Liver (tissue), 9 donors: Measurements from ENCODE around the gene NKD1. TPM values are rescaled to one million over a fixed set of nuclear protein-coding genes. Genes with fewer than 3 reads are reported as not detected.
"Not testable (repeated sequence)": the region's sequence is repeated elsewhere in the genome, so short reads cannot be mapped to it uniquely, and the experiment has no call there.

ENCODE experiments used
- DNase-seq: peaks from one replicate; pipeline ENCODE4 v3.0.0-alpha.2; 2017; ENCODE audit warnings: low spot score
- H3K27ac ChIP-seq, 2 donors: one replicate each; pipeline ENCODE4 v1.7.0; 2013; ENCODE audit warnings: inconsistent platforms in 2 of 2, low read length in 2 of 2, control low read depth in 1 of 2, low read depth in 1 of 2, mild to moderate bottlenecking in 1 of 2
- H3K27me3 ChIP-seq, 4 donors: one replicate each; pipeline versions ENCODE4 v1.6.1 to v1.7.0; 2013; ENCODE audit warnings: low read length in 3 of 4, inconsistent platforms in 1 of 4, mild to moderate bottlenecking in 1 of 4, moderate library complexity in 1 of 4; ENCODE audit not compliant: control insufficient read depth in 4 of 4, insufficient read depth in 4 of 4
- H3K36me3 ChIP-seq, 4 donors: one replicate each; pipeline versions ENCODE4 v1.6.1 to v1.7.0; 2013; ENCODE audit warnings: low read length in 3 of 4, mild to moderate bottlenecking in 3 of 4, low read depth in 1 of 4, moderate library complexity in 1 of 4; ENCODE audit not compliant: control insufficient read depth in 4 of 4, insufficient read depth in 3 of 4
- H3K4me1 ChIP-seq, 4 donors: one replicate each; pipeline versions ENCODE4 v1.6.1 to v1.7.0; 2013; ENCODE audit warnings: low read length in 3 of 4, mild to moderate bottlenecking in 3 of 4, moderate library complexity in 1 of 4; ENCODE audit not compliant: control insufficient read depth in 4 of 4, insufficient read depth in 4 of 4
- H3K4me3 ChIP-seq, 3 donors: one replicate each; pipeline versions ENCODE4 v1.6.1 to v1.7.0; 2013; ENCODE audit warnings: low read length in 3 of 3, control low read depth in 1 of 3, low read depth in 1 of 3, mild to moderate bottlenecking in 1 of 3
- H3K9ac ChIP-seq, 2 donors: one replicate each; pipeline ENCODE4 v1.7.0; 2013; ENCODE audit warnings: low read length in 2 of 2, mild to moderate bottlenecking in 2 of 2, moderate library complexity in 2 of 2, control low read depth in 1 of 2, low read depth in 1 of 2
- H3K9me3 ChIP-seq, 4 donors: one replicate each; pipeline versions ENCODE4 v1.6.1 to v1.7.0; 2013; ENCODE audit warnings: low read length in 3 of 4; ENCODE audit not compliant: control insufficient read depth in 4 of 4
- FOXA1 ChIP-seq: IDR thresholded peaks from 2 replicates; pipeline ENCODE4 v1.6.1; 2016; ENCODE audit warnings: antibody characterized with exemption
- FOXA2 ChIP-seq: IDR thresholded peaks from 2 replicates; pipeline ENCODE4 v1.6.1; 2016; ENCODE audit warnings: antibody characterized with exemption
- HNF4A ChIP-seq, 2 donors: conservative IDR thresholded peaks; 2 replicates each; pipeline ENCODE4 v1.6.1; 2016; ENCODE audit warnings: antibody characterized with exemption in 2 of 2, mild to moderate bottlenecking in 2 of 2
- HNF4G ChIP-seq: IDR thresholded peaks from 2 replicates; pipeline ENCODE4 v1.6.1; 2016; ENCODE audit warnings: antibody characterized with exemption
- JUND ChIP-seq, 2 donors: IDR thresholded peaks; 2 replicates each; pipeline ENCODE4 v1.6.1; 2016; ENCODE audit warnings: antibody characterized with exemption in 2 of 2
- NR2F2 ChIP-seq: IDR thresholded peaks from 2 replicates; pipeline ENCODE4 v1.6.1; 2016; ENCODE audit warnings: antibody characterized with exemption
- SP1 ChIP-seq: IDR thresholded peaks from 2 replicates; pipeline ENCODE4 v1.6.1; 2018; ENCODE audit warnings: antibody characterized with exemption, mild to moderate bottlenecking
- TAF1 ChIP-seq: conservative IDR thresholded peaks from 2 replicates; pipeline ENCODE4 v1.6.1; 2016; ENCODE audit warnings: antibody characterized with exemption, mild to moderate bottlenecking
- YY1 ChIP-seq: IDR thresholded peaks from 2 replicates; pipeline ENCODE4 v1.6.1; 2016; ENCODE audit warnings: antibody characterized with exemption, mild to moderate bottlenecking
- WGBS: extraction: QIAGEN DNeasy Blood & Tissue Kit; methylation state at CpG from one replicate; pipeline ENCODE4 v1.1.7; 2013; 5-methylcytosine and 5-hydroxymethylcytosine counted together
- polyA plus RNA-seq, 2 donors: library from polyadenylated mRNA; stranded (reverse) in 1 of 2; unstranded in 1 of 2; fragments of 200-250 nt in 1 of 2; fragments of >200 nt in 1 of 2; fragmentation: Nextera tagmentation in 1 of 2; extraction: Ambion mirVana in 1 of 2; gene quantifications; one replicate each; pipeline versions ENCODE4 v1.2.1 to v1.2.3, GENCODE V29; 2013 to 2015
- total RNA-seq, 2 donors: library from RNA; depleted of rRNA; stranded (reverse); fragments of >200 nt; gene quantifications; one replicate each; pipeline ENCODE4 v1.2.3, GENCODE V29; 2014
- TF ChIP-seq, protein P1 (sequence below): IDR thresholded peaks from 2 replicates; pipeline ENCODE4 v1.6.1; 2016; ENCODE audit warnings: antibody characterized with exemption
- TF ChIP-seq, protein P2 (sequence below): fragments of 150-350 bp; IDR thresholded peaks from 2 replicates; pipeline ENCODE4 v1.5.1; 2017; ENCODE audit warnings: improper control_type of control experiment, low read depth, low read length; ENCODE audit not compliant: missing input control
- TF ChIP-seq, protein P3 (sequence below): IDR thresholded peaks from 2 replicates; pipeline ENCODE4 v1.6.1; 2016; ENCODE audit warnings: antibody characterized with exemption, mild to moderate bottlenecking
- donor health status: healthy.
- donor health status: healthy.
- donor health status: healthy.
- donor health status: healthy.
- donor health status: healthy.

NKD1 gene
- total and polyA plus RNA-seq, 4 donors, result 0.28 to 3.5 (median 0.85) TPM

DNA sequence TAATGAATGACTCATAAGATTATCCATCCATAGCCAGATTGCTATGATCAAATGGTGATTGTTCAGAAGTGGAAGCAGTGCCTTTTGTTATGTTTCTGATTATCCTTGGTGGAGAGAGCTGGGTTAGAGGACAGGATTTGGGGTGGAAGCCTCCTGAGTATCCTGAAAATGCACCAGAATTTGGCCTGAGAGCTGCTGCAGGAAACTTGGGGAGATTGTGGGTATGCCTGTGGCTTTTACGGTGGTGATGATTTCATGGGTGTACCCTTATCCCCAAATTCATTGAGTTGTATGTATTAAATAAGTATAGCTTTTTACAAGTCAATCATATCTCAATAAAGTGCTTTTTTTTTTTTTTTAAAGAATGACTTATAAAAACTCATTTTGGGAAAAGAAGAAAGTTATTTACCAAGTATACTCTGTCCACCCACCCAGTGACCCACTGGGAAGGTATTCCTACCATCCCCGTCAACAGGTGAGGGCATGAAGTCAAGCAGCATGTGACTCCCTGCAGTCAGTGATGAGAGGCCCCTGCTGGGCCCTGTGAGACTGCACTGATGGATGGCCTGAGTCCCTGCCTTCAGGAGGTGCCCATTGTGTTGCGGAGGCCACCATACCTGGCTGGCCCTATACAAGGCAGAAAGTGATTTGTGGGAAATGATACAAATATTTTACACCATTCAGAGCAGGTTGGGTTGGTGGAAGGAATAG is 28.4 kb downstream of the NKD1 start:
- no peak overlapping the region for H3K27ac ChIP-seq
- H3K27me3 ChIP-seq, result no peaks in the 10 kb centered on the region

DNA sequence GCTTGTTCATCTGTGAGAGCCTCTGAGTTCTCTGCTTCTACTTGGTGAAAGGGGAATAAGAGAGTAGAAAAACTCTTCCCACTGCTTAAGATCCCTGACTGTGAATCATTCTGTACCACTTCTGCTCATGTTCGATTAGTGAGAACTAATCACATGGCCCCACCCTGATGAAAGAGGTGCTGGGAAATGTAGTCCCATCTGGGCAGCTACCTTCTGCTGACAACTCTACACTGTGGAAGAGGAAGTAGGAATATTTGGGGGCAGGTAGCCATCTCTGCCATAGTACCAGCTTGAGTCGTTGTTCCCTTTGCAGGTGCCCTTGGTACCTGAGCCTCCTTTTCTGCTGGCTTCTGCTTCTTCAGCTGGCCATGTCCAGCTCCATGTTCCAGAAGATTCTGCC is 29.9 kb downstream of the NKD1 start:
- no peak for DNase-seq
- Histone ChIP-seq H3K27ac (no peak overlapping the region), H3K9me3 (no peaks in the 10 kb centered on the region), H3K27me3 (no peaks in the 10 kb centered on the region), H3K4me1 (no peaks in the 10 kb centered on the region), H3K36me3 (no peaks in the 10 kb centered on the region), H3K9ac (no peak overlapping the region), H3K4me3 (no peak overlapping the region)
- TF ChIP-seq HNF4A (conservative IDR thresholded peaks at IDR 0.05), result no peak
- TF ChIP-seq, protein P1, sequence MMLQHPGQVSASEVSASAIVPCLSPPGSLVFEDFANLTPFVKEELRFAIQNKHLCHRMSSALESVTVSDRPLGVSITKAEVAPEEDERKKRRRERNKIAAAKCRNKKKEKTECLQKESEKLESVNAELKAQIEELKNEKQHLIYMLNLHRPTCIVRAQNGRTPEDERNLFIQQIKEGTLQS, result no peak
- TF ChIP-seq, protein P2, sequence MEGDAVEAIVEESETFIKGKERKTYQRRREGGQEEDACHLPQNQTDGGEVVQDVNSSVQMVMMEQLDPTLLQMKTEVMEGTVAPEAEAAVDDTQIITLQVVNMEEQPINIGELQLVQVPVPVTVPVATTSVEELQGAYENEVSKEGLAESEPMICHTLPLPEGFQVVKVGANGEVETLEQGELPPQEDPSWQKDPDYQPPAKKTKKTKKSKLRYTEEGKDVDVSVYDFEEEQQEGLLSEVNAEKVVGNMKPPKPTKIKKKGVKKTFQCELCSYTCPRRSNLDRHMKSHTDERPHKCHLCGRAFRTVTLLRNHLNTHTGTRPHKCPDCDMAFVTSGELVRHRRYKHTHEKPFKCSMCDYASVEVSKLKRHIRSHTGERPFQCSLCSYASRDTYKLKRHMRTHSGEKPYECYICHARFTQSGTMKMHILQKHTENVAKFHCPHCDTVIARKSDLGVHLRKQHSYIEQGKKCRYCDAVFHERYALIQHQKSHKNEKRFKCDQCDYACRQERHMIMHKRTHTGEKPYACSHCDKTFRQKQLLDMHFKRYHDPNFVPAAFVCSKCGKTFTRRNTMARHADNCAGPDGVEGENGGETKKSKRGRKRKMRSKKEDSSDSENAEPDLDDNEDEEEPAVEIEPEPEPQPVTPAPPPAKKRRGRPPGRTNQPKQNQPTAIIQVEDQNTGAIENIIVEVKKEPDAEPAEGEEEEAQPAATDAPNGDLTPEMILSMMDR, result no peak
- TF ChIP-seq TAF1, result no peak
- no peak for TF ChIP-seq YY1
- TF ChIP-seq JUND (IDR thresholded peaks at IDR 0.05), result no peak
- TF ChIP-seq HNF4G, result no peak
- TF ChIP-seq, protein P3, sequence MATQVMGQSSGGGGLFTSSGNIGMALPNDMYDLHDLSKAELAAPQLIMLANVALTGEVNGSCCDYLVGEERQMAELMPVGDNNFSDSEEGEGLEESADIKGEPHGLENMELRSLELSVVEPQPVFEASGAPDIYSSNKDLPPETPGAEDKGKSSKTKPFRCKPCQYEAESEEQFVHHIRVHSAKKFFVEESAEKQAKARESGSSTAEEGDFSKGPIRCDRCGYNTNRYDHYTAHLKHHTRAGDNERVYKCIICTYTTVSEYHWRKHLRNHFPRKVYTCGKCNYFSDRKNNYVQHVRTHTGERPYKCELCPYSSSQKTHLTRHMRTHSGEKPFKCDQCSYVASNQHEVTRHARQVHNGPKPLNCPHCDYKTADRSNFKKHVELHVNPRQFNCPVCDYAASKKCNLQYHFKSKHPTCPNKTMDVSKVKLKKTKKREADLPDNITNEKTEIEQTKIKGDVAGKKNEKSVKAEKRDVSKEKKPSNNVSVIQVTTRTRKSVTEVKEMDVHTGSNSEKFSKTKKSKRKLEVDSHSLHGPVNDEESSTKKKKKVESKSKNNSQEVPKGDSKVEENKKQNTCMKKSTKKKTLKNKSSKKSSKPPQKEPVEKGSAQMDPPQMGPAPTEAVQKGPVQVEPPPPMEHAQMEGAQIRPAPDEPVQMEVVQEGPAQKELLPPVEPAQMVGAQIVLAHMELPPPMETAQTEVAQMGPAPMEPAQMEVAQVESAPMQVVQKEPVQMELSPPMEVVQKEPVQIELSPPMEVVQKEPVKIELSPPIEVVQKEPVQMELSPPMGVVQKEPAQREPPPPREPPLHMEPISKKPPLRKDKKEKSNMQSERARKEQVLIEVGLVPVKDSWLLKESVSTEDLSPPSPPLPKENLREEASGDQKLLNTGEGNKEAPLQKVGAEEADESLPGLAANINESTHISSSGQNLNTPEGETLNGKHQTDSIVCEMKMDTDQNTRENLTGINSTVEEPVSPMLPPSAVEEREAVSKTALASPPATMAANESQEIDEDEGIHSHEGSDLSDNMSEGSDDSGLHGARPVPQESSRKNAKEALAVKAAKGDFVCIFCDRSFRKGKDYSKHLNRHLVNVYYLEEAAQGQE, result no peak
- TF ChIP-seq FOXA1, result no peak
- TF ChIP-seq NR2F2, result no peak
- 85% methylated on average over 2 of the region's 2 CpGs for WGBS

More for the DNA sequence above, 28.4 kb downstream of the NKD1 start:
- H3K9me3 ChIP-seq, result no peaks in the 10 kb centered on the region
- no peak overlapping the region for H3K9ac ChIP-seq
- no peak for TF ChIP-seq FOXA2
- TF ChIP-seq YY1, result no peak
- TF ChIP-seq SP1, result no peak
- TF ChIP-seq HNF4G, result no peak
- WGBS, result 94% methylated on average over 3 of the region's 3 CpGs
- no peaks in the 10 kb centered on the region for H3K4me1 ChIP-seq
- DNase-seq, result no peak
- H3K36me3 ChIP-seq, result no peaks in the 10 kb centered on the region
- no peak overlapping the region for H3K4me3 ChIP-seq

DNA sequence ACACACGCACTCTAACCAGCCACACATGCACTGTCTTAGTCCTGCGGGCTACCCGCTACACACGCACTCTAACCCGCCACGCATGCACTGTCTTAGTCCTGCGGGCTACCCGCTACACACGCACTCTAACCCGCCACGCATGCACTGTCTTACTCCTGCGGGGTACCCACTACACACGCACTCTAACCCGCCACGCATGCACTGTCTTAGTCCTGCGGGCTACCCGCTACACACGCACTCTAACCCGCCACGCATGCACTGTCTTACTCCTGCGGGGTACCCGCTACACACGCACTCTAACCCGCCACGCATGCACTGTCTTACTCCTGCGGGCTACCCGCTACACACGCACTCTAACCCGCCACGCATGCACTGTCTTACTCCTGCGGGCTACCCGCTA is 31.2 kb downstream of the NKD1 start:
- H3K27ac ChIP-seq, H3K9ac ChIP-seq, H3K9me3 ChIP-seq, H3K4me3 ChIP-seq, H3K27me3 ChIP-seq, H3K36me3 ChIP-seq, H3K4me1 ChIP-seq, DNase-seq: not testable (repeated sequence)
- WGBS, result 98% methylated on average over 32 of the region's 32 CpGs
